GM06990 (cell line): ENCODE results near the gene PIM2.
A peak's percentile ranks its signal among the peaks of the same experiment; 100 is the strongest.

Experiments
- DNase-seq: peaks from one replicate; pipeline ENCODE4 v3.0.0-alpha.2; 2011; ENCODE audit not compliant: insufficient read length; ENCODE audit errors: extremely low read depth
- H3K27me3 ChIP-seq: replicated peaks from 2 replicates; pipeline ENCODE4 v1.6.0; 2011; ENCODE audit warnings: low read length; ENCODE audit not compliant: control insufficient read depth, insufficient read depth
- H3K36me3 ChIP-seq: 2 replicates; pipeline ENCODE4 v1.5.1; 2011; ENCODE audit warnings: low read length; ENCODE audit not compliant: control insufficient read depth, insufficient read depth
- H3K4me3 ChIP-seq: replicated peaks from 2 replicates; pipeline ENCODE4 v1.5.1; 2011; ENCODE audit warnings: low read depth, mild to moderate bottlenecking, control low read depth, low read length
- TF ChIP-seq, protein P1 (sequence below): IDR thresholded peaks from 2 replicates; pipeline ENCODE4 v1.5.1; 2011; ENCODE audit warnings: low read length, control low read depth, mild to moderate bottlenecking, inconsistent platforms; ENCODE audit not compliant: insufficient read depth, poor library complexity, severe bottlenecking

Gene PIM2

DNA sequence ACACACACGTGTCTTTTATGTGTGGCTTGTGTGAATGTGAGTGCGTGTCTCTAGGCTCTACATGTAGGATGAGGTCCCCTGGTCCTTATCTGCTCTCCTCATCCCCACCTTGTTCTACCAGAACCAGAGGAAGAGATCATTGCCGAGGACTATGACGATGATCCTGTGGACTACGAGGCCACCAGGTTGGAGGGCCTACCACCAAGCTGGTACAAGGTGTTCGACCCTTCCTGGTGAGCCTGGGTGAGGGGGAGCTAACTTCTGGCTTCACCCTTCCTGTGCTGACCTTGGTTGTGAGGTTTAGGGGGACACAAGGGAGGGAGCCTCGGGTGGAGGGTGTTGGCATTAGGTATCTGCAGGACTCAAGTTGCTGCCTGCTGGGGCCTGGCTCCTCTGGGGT is 17.8 kb downstream of the PIM2 start:
- DNase-seq = no peak
- H3K27me3 ChIP-seq = no peaks in the 10 kb centered on the region
- H3K36me3 ChIP-seq = peaks cover 7% of the 10 kb centered on the region
- TF ChIP-seq, protein P1, sequence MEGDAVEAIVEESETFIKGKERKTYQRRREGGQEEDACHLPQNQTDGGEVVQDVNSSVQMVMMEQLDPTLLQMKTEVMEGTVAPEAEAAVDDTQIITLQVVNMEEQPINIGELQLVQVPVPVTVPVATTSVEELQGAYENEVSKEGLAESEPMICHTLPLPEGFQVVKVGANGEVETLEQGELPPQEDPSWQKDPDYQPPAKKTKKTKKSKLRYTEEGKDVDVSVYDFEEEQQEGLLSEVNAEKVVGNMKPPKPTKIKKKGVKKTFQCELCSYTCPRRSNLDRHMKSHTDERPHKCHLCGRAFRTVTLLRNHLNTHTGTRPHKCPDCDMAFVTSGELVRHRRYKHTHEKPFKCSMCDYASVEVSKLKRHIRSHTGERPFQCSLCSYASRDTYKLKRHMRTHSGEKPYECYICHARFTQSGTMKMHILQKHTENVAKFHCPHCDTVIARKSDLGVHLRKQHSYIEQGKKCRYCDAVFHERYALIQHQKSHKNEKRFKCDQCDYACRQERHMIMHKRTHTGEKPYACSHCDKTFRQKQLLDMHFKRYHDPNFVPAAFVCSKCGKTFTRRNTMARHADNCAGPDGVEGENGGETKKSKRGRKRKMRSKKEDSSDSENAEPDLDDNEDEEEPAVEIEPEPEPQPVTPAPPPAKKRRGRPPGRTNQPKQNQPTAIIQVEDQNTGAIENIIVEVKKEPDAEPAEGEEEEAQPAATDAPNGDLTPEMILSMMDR = no peak
- H3K4me3 ChIP-seq = no peak overlapping the region

DNA sequence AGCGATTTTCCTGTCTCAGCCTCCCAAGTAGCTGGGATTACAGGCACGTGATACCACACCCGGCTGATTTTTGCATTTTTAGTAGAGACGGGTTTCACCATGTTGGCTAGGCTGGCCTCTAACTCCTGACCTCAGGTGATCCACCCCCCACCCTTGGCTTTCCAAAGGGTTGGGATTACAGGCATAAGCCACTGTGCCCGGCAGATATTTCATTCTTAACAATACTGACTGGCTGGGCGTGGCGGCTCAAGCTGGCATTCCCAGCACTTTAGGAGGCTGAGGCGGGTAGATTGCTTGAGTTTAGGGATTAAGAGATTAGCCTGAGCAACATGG is 19.8 kb downstream of the PIM2 start:
- peak overlapping the region; percentile 80 for H3K4me3 ChIP-seq
- peaks cover 2% of the 10 kb centered on the region for H3K36me3 ChIP-seq
- no peak for DNase-seq
- TF ChIP-seq, protein P1 = no peak
- H3K27me3 ChIP-seq = no peaks in the 10 kb centered on the region

DNA sequence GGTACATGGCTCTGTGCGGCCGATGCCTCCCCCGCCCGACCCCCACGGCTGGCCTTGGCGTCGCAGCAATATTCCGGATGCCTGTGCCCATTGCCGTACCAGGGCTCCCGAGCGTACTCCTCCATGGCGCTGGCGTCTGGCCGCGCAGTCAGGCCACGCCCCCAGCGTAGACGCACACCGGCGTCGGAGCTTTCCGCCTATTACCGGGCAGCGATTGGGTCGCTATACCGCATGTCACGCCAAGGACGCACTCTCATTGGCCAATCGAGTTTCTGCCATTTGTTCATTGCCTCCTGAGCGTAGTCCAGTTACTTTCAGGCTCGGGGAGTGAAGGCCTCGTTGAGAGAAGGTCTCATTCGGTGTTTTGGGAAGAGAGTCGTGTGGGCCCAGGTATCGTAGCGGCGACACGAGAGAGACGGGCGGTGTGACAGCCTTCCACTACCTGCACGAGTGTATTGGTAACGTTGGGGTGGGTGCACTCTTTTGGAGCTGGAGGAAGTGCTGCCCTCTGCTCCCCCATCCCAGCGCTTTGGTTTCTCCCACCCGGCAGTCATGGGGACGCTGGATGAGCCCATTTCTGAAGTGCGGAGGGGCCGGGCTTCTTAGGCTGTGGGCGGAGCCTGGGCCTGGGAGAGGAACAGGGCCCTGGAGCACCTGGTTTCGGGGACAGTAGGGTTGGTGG is 21.1 kb downstream of the PIM2 start, which contains the start of the genes PQBP1 and TIMM17B:
PQBP1 (plus strand) TSS at position 306 of the 682 bp plus-strand sequence. CDS start 580 bp downstream, outside the sequence.
TIMM17B (minus strand) TSS at position 144 of the 682 bp plus-strand sequence; CDS start at position 125, 19 bp downstream.
- Histone ChIP-seq H3K27me3 (no peaks in the 10 kb centered on the region), H3K4me3 (peak within 1 kb of the TSS; percentile 80), H3K36me3 (peaks cover 2% of the 10 kb centered on the region)
- TF ChIP-seq, protein P1 = no peak
- peak; percentile 93 for DNase-seq

DNA sequence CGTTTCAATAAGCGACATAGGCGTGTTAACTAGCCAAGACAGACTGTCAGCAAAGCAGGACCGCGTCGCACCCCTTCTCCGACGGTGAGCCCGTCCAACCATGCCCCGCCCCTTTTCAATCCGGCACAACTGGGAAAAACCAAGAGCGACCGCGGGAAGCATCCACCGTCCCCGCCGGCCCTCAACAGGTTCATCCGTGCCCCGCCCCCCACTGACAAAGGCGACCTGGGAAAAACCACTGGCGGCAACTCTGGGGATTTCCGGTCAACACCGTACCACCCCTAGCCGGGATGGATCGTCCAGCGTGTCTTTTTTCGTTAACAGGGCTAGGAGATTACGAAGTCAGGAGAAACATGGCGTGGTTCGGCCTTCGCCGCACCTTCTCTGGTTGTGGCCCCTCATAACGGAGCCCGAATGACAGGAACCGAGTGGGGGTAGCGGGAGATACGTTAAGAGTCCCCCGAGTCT is 21.6 kb downstream of the PIM2 start:
- Histone ChIP-seq H3K4me3 (peak overlapping the region; percentile 80), H3K36me3 (peaks cover 1% of the 10 kb centered on the region), H3K27me3 (no peaks in the 10 kb centered on the region)
- peak; percentile 71 for DNase-seq
- TF ChIP-seq, protein P1 = no peak

DNA sequence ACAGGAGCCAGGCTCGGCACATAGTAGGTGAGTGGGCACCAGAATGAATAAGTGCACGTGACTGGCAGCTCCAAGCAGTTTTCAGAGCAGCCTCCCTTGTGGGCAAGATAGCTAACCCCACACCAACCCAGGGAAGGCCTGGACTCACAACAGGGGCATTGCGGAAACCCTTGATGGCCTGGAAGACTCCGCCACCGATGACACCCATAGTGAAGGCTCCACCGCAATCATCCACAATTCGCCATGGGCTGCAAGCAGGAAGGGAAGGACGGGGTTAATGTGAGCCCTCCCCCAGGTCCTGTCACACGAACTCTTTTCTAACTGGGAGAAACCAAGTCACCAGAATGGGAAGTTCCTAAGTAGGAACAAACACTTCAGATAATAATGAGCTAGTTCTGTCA is 22.2 kb downstream of the PIM2 start:
- H3K36me3 ChIP-seq = peaks cover 1% of the 10 kb centered on the region
- peak overlapping the region; percentile 80 for H3K4me3 ChIP-seq
- TF ChIP-seq, protein P1 = no peak
- no peak for DNase-seq
- no peaks in the 10 kb centered on the region for H3K27me3 ChIP-seq
